PC-9 (cell line): Measurements from ENCODE around the gene IRF2. TPM values are rescaled to one million over a fixed set of nuclear protein-coding genes. Genes with fewer than 3 reads are reported as not detected.

ENCODE experiments used
- BruUV-seq: library from RNA; stranded (reverse); fragments of 400-500 nt; replicated peaks from 2 replicates; lab custom pipeline; 2021; lab: Mats Ljungman, UMichigan
- CTCF ChIA-PET: fragments of 300-600 bp; sonication (Branson Sonifier 250); formaldehyde crosslinking; loops from one replicate; lab custom pipeline; 2022; ENCODE audit warnings: antibody characterized with exemption; lab: Charles Lee
- POLR2A ChIA-PET: fragments of 300-600 bp; sonication (Branson Sonifier 250); formaldehyde crosslinking; loops from one replicate; lab custom pipeline; 2022; ENCODE audit warnings: antibody characterized with exemption; ENCODE audit not compliant: unreplicated experiment; lab: Charles Lee
- DNase-seq, 2 experiments: peaks; one replicate each; pipeline versions ENCODE4 v3.0.0 to v3.0.0-alpha.2; 2015 to 2022; ENCODE audit warnings: mixed read lengths in 1 of 2
- H2AFZ ChIP-seq: fragments of 200-600 bp; sonication (generic); 2 replicates; pipeline ENCODE4 v1.8.1; 2017; ENCODE audit warnings: antibody characterized with exemption
- H3F3A ChIP-seq: fragments of 200-600 bp; sonication (generic); 2 replicates; pipeline ENCODE4 v1.8.1; 2017; ENCODE audit warnings: antibody characterized with exemption, mild to moderate bottlenecking, low read depth; ENCODE audit not compliant: insufficient read depth
- H3K27ac ChIP-seq: fragments of 200-600 bp; sonication (generic); 2 replicates; pipeline ENCODE4 v1.6.1; 2016; ENCODE audit warnings: mixed run types
- H3K27me3 ChIP-seq: fragments of 200-600 bp; sonication (generic); 2 replicates; pipeline ENCODE4 v1.6.1; 2016; ENCODE audit warnings: low read depth, mixed run types; ENCODE audit not compliant: insufficient read depth
- H3K36me3 ChIP-seq: fragments of 200-600 bp; sonication (generic); 2 replicates; pipeline ENCODE4 v1.6.1; 2016; ENCODE audit warnings: low read depth, mixed run types
- H3K4me1 ChIP-seq: fragments of 200-600 bp; sonication (generic); replicated peaks from 2 replicates; pipeline ENCODE4 v1.6.1; 2016; ENCODE audit warnings: mixed run types; ENCODE audit not compliant: insufficient read depth
- H3K4me2 ChIP-seq: fragments of 200-600 bp; sonication (generic); 2 replicates; pipeline ENCODE4 v1.6.1; 2017; ENCODE audit warnings: mixed run types
- H3K4me3 ChIP-seq: fragments of 200-600 bp; sonication (generic); 2 replicates; pipeline ENCODE4 v1.6.1; 2016; ENCODE audit warnings: mixed run types
- H3K79me2 ChIP-seq: fragments of 200-600 bp; sonication (generic); 2 replicates; pipeline ENCODE4 v1.6.1; 2017; ENCODE audit warnings: low read depth, mixed run types
- H3K9me2 ChIP-seq: fragments of 200-600 bp; sonication (generic); 2 replicates; pipeline ENCODE4 v1.8.1; 2017; ENCODE audit warnings: mild to moderate bottlenecking; ENCODE audit not compliant: insufficient read depth
- H3K9me3 ChIP-seq: fragments of 200-600 bp; sonication (generic); 2 replicates; pipeline ENCODE4 v1.8.1; 2016; ENCODE audit warnings: low read depth; ENCODE audit not compliant: insufficient read depth
- H4K20me1 ChIP-seq: fragments of 200-600 bp; sonication (generic); 2 replicates; pipeline ENCODE4 v1.8.1; 2017; ENCODE audit not compliant: insufficient read depth
- CTCF ChIP-seq: fragments of 200-600 bp; sonication (generic); conservative IDR thresholded peaks from 2 replicates; pipeline ENCODE4 v1.6.1; 2017; ENCODE audit warnings: mixed run types, antibody characterized with exemption, mild to moderate bottlenecking, moderate library complexity
- EZH2 ChIP-seq: fragments of 200-600 bp; sonication (generic); IDR thresholded peaks from 2 replicates; pipeline ENCODE4 v1.8.0; 2017; ENCODE audit warnings: antibody characterized with exemption, low read depth
- intact Hi-C: fragments of 100-400 bp; cut with micrococcal nuclease; formaldehyde crosslinking; loops from one replicate; pipeline ENCODE4 v1.10.0; 2022; ENCODE audit not compliant: unreplicated experiment
- total RNA-seq: library from RNA; stranded (reverse); gene quantifications from 2 replicates; pipeline ENCODE4 v1.2.3, GENCODE V29; 2021

Gene IRF2
- total RNA-seq, 1 experiment from 2014 or later, result 34.4 TPM

DNA sequence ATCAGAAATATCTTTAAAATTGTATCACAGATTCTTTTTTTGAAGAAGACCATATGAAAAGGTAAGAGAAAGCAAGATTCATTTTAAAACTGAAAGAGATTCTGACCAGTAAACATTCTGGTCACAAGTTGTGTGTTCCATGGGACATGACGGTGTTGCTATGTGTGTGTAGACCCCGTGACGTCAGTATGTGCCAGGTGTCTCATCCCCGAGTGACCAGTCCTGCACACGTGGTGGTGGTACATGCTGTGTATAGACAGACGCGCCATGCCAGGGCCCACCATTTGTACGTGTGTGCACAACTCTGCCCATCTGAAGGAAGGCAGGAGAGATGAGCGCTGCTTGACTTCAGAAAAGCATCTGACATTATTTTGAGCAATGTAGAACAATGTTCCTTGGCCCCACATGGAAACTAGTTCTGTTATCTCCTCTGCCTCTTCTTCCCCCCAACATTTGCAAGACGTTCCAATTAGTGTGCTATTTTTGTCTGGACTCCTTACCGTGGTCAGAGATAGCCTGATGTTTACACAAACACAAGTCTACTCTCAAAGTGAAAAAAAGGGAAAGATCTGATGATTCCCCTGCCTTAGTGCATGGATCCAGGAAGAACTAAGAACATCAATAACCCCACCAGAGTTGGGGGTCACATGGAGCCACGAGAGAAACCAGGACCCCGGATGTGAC is 51.2 kb downstream of the IRF2 start:
- Histone ChIP-seq H3K36me3 (no peaks in the 10 kb centered on the region; the same call in 1 of the 2 replicates), H4K20me1 (no peaks in the 10 kb centered on the region), H3K4me3 (no peak overlapping the region), H3K9me3 (no peaks in the 10 kb centered on the region), H3K9me2 (no peaks in the 10 kb centered on the region), H2AFZ (no peak overlapping the region), H3K27ac (no peak overlapping the region), H3K27me3 (no peaks in the 10 kb centered on the region), H3K4me1 (peaks cover 16% of the 10 kb centered on the region), H3K4me2 (no peak overlapping the region), H3F3A (peaks cover 4% of the 10 kb centered on the region; the same call in 1 of the 2 replicates), H3K79me2 (no peaks in the 10 kb centered on the region; the same call in 1 of the 2 replicates)
- no TSS peak for BruUV-seq
- no peak for DNase-seq
- TF ChIP-seq CTCF (no peak), EZH2 (no peak)
- CTCF ChIA-PET, result no interaction called here
- POLR2A ChIA-PET, result no interaction called here
- intact Hi-C loops, result no loop called here

DNA sequence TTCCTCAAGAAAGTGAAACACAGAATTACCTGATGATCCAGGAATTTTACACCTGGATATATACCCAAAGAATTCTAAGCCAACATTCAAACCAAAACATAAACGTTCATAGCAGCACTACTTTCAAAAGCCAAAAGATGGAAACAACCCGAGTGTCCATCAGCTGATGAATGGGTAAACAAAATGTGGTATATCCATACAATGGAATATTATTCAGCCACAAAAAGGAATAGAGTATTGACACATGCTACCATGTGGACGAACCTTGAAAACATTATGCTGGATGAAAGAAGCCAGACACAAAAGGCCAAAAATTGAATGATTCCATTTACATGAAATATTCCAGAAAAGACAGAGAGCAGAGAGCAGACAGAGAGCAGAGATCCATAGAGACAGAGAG is 52.0 kb downstream of the IRF2 start:
- ChIA-PET POLR2A (no interaction called here), CTCF (no interaction called here)
- Histone ChIP-seq H3K4me1 (peaks cover 21% of the 10 kb centered on the region), H3K79me2 (no peaks in the 10 kb centered on the region; the same call in 1 of the 2 replicates), H3K9me2 (no peaks in the 10 kb centered on the region), H3K27ac (no peak overlapping the region), H4K20me1 (no peaks in the 10 kb centered on the region), H3F3A (peaks cover 7% of the 10 kb centered on the region; the same call in 1 of the 2 replicates), H3K4me3 (no peak overlapping the region), H3K27me3 (no peaks in the 10 kb centered on the region), H3K4me2 (no peak overlapping the region), H3K9me3 (no peaks in the 10 kb centered on the region), H2AFZ (no peak overlapping the region), H3K36me3 (no peaks in the 10 kb centered on the region; the same call in 1 of the 2 replicates)
- intact Hi-C loops, result no loop called here
- BruUV-seq, result no TSS peak
- DNase-seq, result no peak
- TF ChIP-seq CTCF (no peak), EZH2 (no peak)

DNA sequence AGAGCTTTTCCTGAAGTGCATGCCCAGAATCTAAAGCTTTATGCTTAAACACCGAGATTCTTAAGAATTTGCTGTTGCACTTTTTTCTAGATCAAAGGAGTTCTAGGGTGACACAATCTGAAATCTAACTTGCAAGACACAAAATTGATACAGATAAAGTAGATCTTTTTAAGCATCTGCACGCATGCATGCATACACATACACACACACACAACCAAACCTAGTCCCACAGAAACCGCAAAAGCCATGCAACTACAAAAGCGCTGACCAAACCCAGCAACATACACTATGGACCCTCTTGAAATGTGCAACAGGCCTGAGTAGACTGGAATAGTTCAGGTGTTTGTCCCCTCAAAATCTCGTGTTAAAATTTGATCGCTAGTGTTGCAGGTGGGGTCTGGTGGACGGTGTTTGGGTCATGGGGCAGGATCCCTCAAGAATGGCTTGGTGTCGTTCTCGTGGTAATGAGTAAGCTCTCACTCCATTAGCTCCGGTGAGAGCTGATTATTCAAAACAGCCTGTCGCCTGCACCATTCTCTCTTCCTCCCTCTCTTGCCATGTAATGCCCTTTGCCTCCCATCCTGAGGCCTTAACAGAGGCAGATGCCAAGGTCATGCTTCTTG is 52.7 kb downstream of the IRF2 start:
- Histone ChIP-seq H3K27ac (no peak overlapping the region), H3K9me3 (no peaks in the 10 kb centered on the region), H3K27me3 (no peaks in the 10 kb centered on the region), H2AFZ (no peak overlapping the region), H3F3A (peaks cover 7% of the 10 kb centered on the region; the same call in 1 of the 2 replicates), H3K36me3 (no peaks in the 10 kb centered on the region; the same call in 1 of the 2 replicates), H3K9me2 (no peaks in the 10 kb centered on the region), H4K20me1 (no peaks in the 10 kb centered on the region), H3K79me2 (no peaks in the 10 kb centered on the region; the same call in 1 of the 2 replicates), H3K4me1 (peaks cover 16% of the 10 kb centered on the region), H3K4me2 (no peak overlapping the region), H3K4me3 (no peak overlapping the region)
- no TSS peak for BruUV-seq
- no peak for TF ChIP-seq EZH2
- TF ChIP-seq CTCF, result no peak
- ChIA-PET CTCF (no interaction called here), POLR2A (no interaction called here)
- intact Hi-C loops, result no loop called here
- no peak for DNase-seq
